GM21529 (cell line): Measurements from ENCODE around the gene ZNF236.
A peak's percentile ranks its signal among the peaks of the same experiment; 100 is the strongest.

Source experiments
- ATAC-seq: cut with Tn5 transposase; IDR thresholded peaks from one replicate; pipeline ENCODE4 v1.9.1; 2021; ENCODE audit not compliant: unreplicated experiment

Gene ZNF236

GRCh38 chr18:76859474-76860339, 37.4 kb downstream of the ZNF236 start:
- ATAC-seq: peak; percentile 55

GRCh38 chr18:76860411-76860810, 38.1 kb downstream of the ZNF236 start:
- ATAC-seq: no peak

GRCh38 chr18:76866666-76867065, 44.3 kb downstream of the ZNF236 start:
- ATAC-seq: no peak

- ATAC-seq: no peak
Measured at GRCh38 chr18:76873311-76873710, 51.0 kb downstream of the ZNF236 start.

GRCh38 chr18:76873713-76874112, 51.4 kb downstream of the ZNF236 start:
- no peak for ATAC-seq

GRCh38 chr18:76874642-76875389, 52.5 kb downstream of the ZNF236 start:
- peak; percentile 16 for ATAC-seq

GRCh38 chr18:76875390-76876325, 53.3 kb downstream of the ZNF236 start:
- peak; percentile 88 for ATAC-seq

- ATAC-seq: no peak
Measured at GRCh38 chr18:76878426-76878825, 56.1 kb downstream of the ZNF236 start.

GRCh38 chr18:76880026-76880425, 57.7 kb downstream of the ZNF236 start:
- ATAC-seq: no peak

GRCh38 chr18:76881744-76882143, 59.4 kb downstream of the ZNF236 start:
- ATAC-seq: no peak

GRCh38 chr18:76882146-76882545, 59.8 kb downstream of the ZNF236 start:
- ATAC-seq: no peak

GRCh38 chr18:76885001-76885400, 62.6 kb downstream of the ZNF236 start:
- ATAC-seq: no peak

GRCh38 chr18:76886112-76886511, 63.8 kb downstream of the ZNF236 start:
- no peak for ATAC-seq

- ATAC-seq: no peak
Measured at GRCh38 chr18:76889091-76889699, 66.8 kb downstream of the ZNF236 start.

GRCh38 chr18:76892832-76893231, 70.5 kb downstream of the ZNF236 start:
- ATAC-seq: no peak

- ATAC-seq: no peak
Measured at GRCh38 chr18:76894566-76895346, 72.4 kb downstream of the ZNF236 start.

- no peak for ATAC-seq
Measured at GRCh38 chr18:76895498-76895897, 73.1 kb downstream of the ZNF236 start.

GRCh38 chr18:76896677-76897076, 74.3 kb downstream of the ZNF236 start:
- ATAC-seq: no peak

GRCh38 chr18:76897257-76897656, 74.9 kb downstream of the ZNF236 start:
- no peak for ATAC-seq

GRCh38 chr18:76903386-76903785, 81.0 kb downstream of the ZNF236 start:
- no peak for ATAC-seq
